CD4-positive, alpha-beta memory T cell (primary cell): ENCODE data around the gene CEP57. TPM values are rescaled to one million over a fixed set of nuclear protein-coding genes. Genes with fewer than 3 reads are reported as not detected.

Source experiments
- CTCF ChIA-PET: fragments of 350-600 bp; sonication (Branson Sonifier 250); formaldehyde crosslinking; loops from one replicate; lab custom pipeline; 2021; ENCODE audit warnings: inconsistent platforms; ENCODE audit not compliant: partially characterized antibody; lab: Charles Lee
- POLR2A ChIA-PET: fragments of 350-600 bp; sonication (Branson Sonifier 250); formaldehyde crosslinking; loops from one replicate; lab custom pipeline; 2021; ENCODE audit not compliant: partially characterized antibody; lab: Charles Lee
- DNase-seq, 5 donors: peaks; one replicate each; pipeline versions ENCODE4 v3.0.0 to v3.0.0-alpha.2; 2020 to 2022; ENCODE audit warnings: mixed read lengths in 1 of 5
- H3K27ac ChIP-seq: one replicate; pipeline ENCODE4 v1.7.0; 2013; ENCODE audit warnings: low read depth, low read length
- H3K27me3 ChIP-seq: 2 replicates; pipeline ENCODE4 v1.7.0; 2013; ENCODE audit warnings: mild to moderate bottlenecking, low read length, moderate library complexity; ENCODE audit not compliant: insufficient read depth
- H3K36me3 ChIP-seq: 2 replicates; pipeline ENCODE4 v1.7.0; 2013; ENCODE audit warnings: mild to moderate bottlenecking, low read length, moderate library complexity; ENCODE audit not compliant: insufficient read depth
- H3K4me1 ChIP-seq: 2 replicates; pipeline ENCODE4 v1.7.0; 2013; ENCODE audit warnings: mild to moderate bottlenecking, low read length, moderate library complexity; ENCODE audit not compliant: insufficient read depth
- H3K4me3 ChIP-seq, 2 donors: one replicate each; pipeline ENCODE4 v1.7.0; 2013; ENCODE audit warnings: low read length in 2 of 2, mild to moderate bottlenecking in 1 of 2
- H3K9me3 ChIP-seq, 2 donors: one replicate each; pipeline ENCODE4 v1.7.0; 2013; ENCODE audit warnings: low read length in 2 of 2, control low read depth in 1 of 2; ENCODE audit not compliant: control insufficient read depth in 1 of 2
- H3K27ac Mint-ChIP-seq, 7 donors: one replicate each; pipeline ENCODE4 v1.8.0; 2020 to 2021; ENCODE audit warnings: mixed read lengths in 7 of 7, mild to moderate bottlenecking in 6 of 7, inconsistent platforms in 3 of 7, moderate library complexity in 3 of 7
- H3K27me3 Mint-ChIP-seq, 2 donors: one replicate each; pipeline ENCODE4 v1.8.0; 2020 to 2021; ENCODE audit warnings: mixed read lengths in 2 of 2
- H3K36me3 Mint-ChIP-seq, 2 donors: one replicate each; pipeline ENCODE4 v1.8.0; 2020 to 2021; ENCODE audit warnings: mixed read lengths in 2 of 2, inconsistent platforms in 1 of 2, mild to moderate bottlenecking in 1 of 2
- H3K4me1 Mint-ChIP-seq, 4 donors: one replicate each; pipeline ENCODE4 v1.8.0; 2020 to 2021; ENCODE audit warnings: mixed read lengths in 4 of 4, mild to moderate bottlenecking in 1 of 4
- H3K4me3 Mint-ChIP-seq, 8 donors: one replicate each; pipeline ENCODE4 v1.8.0; 2020 to 2021; ENCODE audit warnings: mixed read lengths in 8 of 8, mild to moderate bottlenecking in 7 of 8, moderate library complexity in 6 of 8, inconsistent platforms in 3 of 8
- H3K9me3 Mint-ChIP-seq, 8 donors: one replicate each; pipeline ENCODE4 v1.8.0; 2020 to 2021; ENCODE audit warnings: mixed read lengths in 8 of 8, mild to moderate bottlenecking in 5 of 8, inconsistent platforms in 3 of 8, moderate library complexity in 1 of 8
- intact Hi-C: fragments of 100-400 bp; cut with micrococcal nuclease; formaldehyde crosslinking; loops from one replicate; pipeline ENCODE4 v1.15.1; 2023
- polyA plus RNA-seq, 2 donors: library from polyadenylated mRNA; unstranded; fragments of 300-500 nt; fragmentation: Illumina TruSeq; gene quantifications; one replicate each; pipeline ENCODE4 v1.2.3, GENCODE V29; 2021
- total RNA-seq, 2 experiments: library from RNA; stranded (reverse); gene quantifications; one replicate each; pipeline ENCODE4 v1.2.3, GENCODE V29; 2021

Gene CEP57
- total and polyA plus RNA-seq, 4 experiments from 2014 or later: 39.0 to 78.9 (median 70.0) TPM

- peaks cover 24 to 56% of the 10 kb centered on the region in 2 donors for H3K36me3 Mint-ChIP-seq
- CTCF ChIA-PET: interaction anchor here (0.7 to 3.8 kb wide), 13 partner anchors 25 to 722 kb away, joined by 3 to 17 read pairs (median 4); partner anchors contain the start of genes MAML2, SESN3 and SRSF8
Measured at GRCh38 chr11:95788921-95789505, 1.3 kb upstream of the CEP57 start.

GRCh38 chr11:95789506-95790122 is 684 bp upstream of the CEP57 start, which contains the start of gene FAM76B:
FAM76B (minus strand) TSS chr11:95789782; CDS start chr11:95789478, 304 bp downstream.
- Mint-ChIP-seq H3K4me1 (peaks cover 44 to 69% (median 53%) of the 10 kb centered on the region in 4 donors), H3K4me3 (peak within 1 kb of the TSS; percentile 97 to 100 (median 99)), H3K27ac (peak within 1 kb of the TSS; percentile 100), H3K27me3 (no peaks in the 10 kb centered on the region), H3K9me3 (peaks cover 0 to 4% (median 0%) of the 10 kb centered on the region in 8 donors), H3K36me3 (peaks cover 21 to 51% of the 10 kb centered on the region in 2 donors)
- Histone ChIP-seq H3K4me1 (peaks cover 47% of the 10 kb centered on the region), H3K9me3 (no peaks in the 10 kb centered on the region), H3K27me3 (no peaks in the 10 kb centered on the region), H3K36me3 (peaks cover 19% of the 10 kb centered on the region), H3K4me3 (peak within 1 kb of the TSS; percentile 68 to 98), H3K27ac (peak within 1 kb of the TSS; percentile 99)
- DNase-seq: peak; percentile 98 to 99 (median 99)
- CTCF ChIA-PET: interaction anchor here (0.7 to 3.8 kb wide), 13 partner anchors 25 to 722 kb away, joined by 3 to 17 read pairs (median 4); partner anchors contain the start of genes MAML2, SESN3 and SRSF8
- intact Hi-C loops: loop anchor here (1.0 to 10.0 kb wide), 11 partner anchors 223 to 1662 kb away; partner anchors contain the start of genes ANKRD49, CWC15, ENDOD1 and JRKL
- POLR2A ChIA-PET: interaction anchor here (0.7 to 5.8 kb wide), 36 partner anchors 10 to 1661 kb away, joined by 3 to 99 read pairs (median 4); partner anchors contain the start of genes CCDC82, CWC15, ENDOD1 and JRKL

More at GRCh38 chr11:95788921-95789505, 1.3 kb upstream of the CEP57 start:
- Histone ChIP-seq H3K27ac (peak overlapping the region; percentile 99), H3K9me3 (no peaks in the 10 kb centered on the region), H3K27me3 (no peaks in the 10 kb centered on the region), H3K4me3 (peak overlapping the region; percentile 48 to 98), H3K36me3 (peaks cover 23% of the 10 kb centered on the region), H3K4me1 (peaks cover 43% of the 10 kb centered on the region)
- intact Hi-C loops: loop anchor here (1.0 to 10.0 kb wide), 5 partner anchors 638 to 1662 kb away; partner anchors contain the start of genes ANKRD49, CWC15, KDM4D and MRE11
- POLR2A ChIA-PET: interaction anchor here (0.7 to 5.8 kb wide), 31 partner anchors 10 to 815 kb away, joined by 3 to 99 read pairs (median 4); partner anchors contain the start of genes CCDC82, CWC15, ENDOD1 and JRKL
- Mint-ChIP-seq H3K27ac (peak overlapping the region; percentile 92 to 100 (median 100)), H3K4me3 (peak overlapping the region; percentile 85 to 100 (median 98)), H3K9me3 (peaks cover 0 to 4% (median 0%) of the 10 kb centered on the region in 8 donors), H3K27me3 (no peaks in the 10 kb centered on the region), H3K4me1 (peaks cover 41 to 69% (median 51%) of the 10 kb centered on the region in 4 donors)
- peak in 4 of 5 donors; percentile 30 to 65 (median 36) for DNase-seq

- CTCF ChIA-PET: interaction anchor here (0.6 to 3.8 kb wide), 8 partner anchors 45 to 724 kb away, joined by 3 to 12 read pairs (median 4); partner anchors contain the start of genes MAML2, SESN3 and SRSF8
- Mint-ChIP-seq H3K36me3 (peaks cover 8 to 41% of the 10 kb centered on the region in 2 donors), H3K27me3 (no peaks in the 10 kb centered on the region), H3K9me3 (peaks cover 0 to 4% (median 0%) of the 10 kb centered on the region in 8 donors), H3K4me3 (peak overlapping the region; percentile 97 to 100 (median 99)), H3K4me1 (peaks cover 41 to 73% (median 56%) of the 10 kb centered on the region in 4 donors), H3K27ac (peak overlapping the region; percentile 100)
- Histone ChIP-seq H3K27ac (peak overlapping the region; percentile 99), H3K36me3 (peaks cover 5% of the 10 kb centered on the region), H3K9me3 (no peaks in the 10 kb centered on the region), H3K27me3 (no peaks in the 10 kb centered on the region), H3K4me3 (peak overlapping the region; percentile 68 to 98), H3K4me1 (peaks cover 47% of the 10 kb centered on the region)
- POLR2A ChIA-PET: interaction anchor here (0.6 to 5.8 kb wide), 20 partner anchors 12 to 1297 kb away, joined by 3 to 99 read pairs (median 9); partner anchors contain the start of genes CCDC82, CWC15, ENDOD1 and JRKL
- intact Hi-C loops: loop anchor here (1.0 to 2.0 kb wide), 7 partner anchors 222 to 1246 kb away; partner anchors contain the start of genes ENDOD1, JRKL, MAML2 and SESN3
- DNase-seq: peak in 3 of 5 donors; percentile 42 to 59 (median 50)
Measured at GRCh38 chr11:95790933-95791708, 823 bp downstream of the CEP57 start.

- Histone ChIP-seq H3K27ac (peak overlapping the region; percentile 99), H3K36me3 (no peaks in the 10 kb centered on the region), H3K9me3 (no peaks in the 10 kb centered on the region), H3K4me1 (peaks cover 47% of the 10 kb centered on the region), H3K27me3 (no peaks in the 10 kb centered on the region), H3K4me3 (peak overlapping the region; percentile 68 to 98)
- no peak for DNase-seq
- ChIA-PET POLR2A (interaction anchor here (3.3 to 5.8 kb wide), 6 partner anchors 12 to 723 kb away, joined by 10 to 99 read pairs (median 54); partner anchors contain the start of genes CCDC82, ENDOD1, JRKL and SRSF8), CTCF (interaction anchor here (0.8 to 3.8 kb wide), 4 partner anchors 551 to 724 kb away, joined by 3 to 12 read pairs (median 4); partner anchors contain the start of genes MAML2 and SRSF8)
- Mint-ChIP-seq H3K9me3 (peaks cover 0 to 4% (median 0%) of the 10 kb centered on the region in 8 donors), H3K27ac (peak overlapping the region; percentile 2 to 100 (median 100)), H3K27me3 (no peaks in the 10 kb centered on the region), H3K36me3 (peaks cover 7 to 36% of the 10 kb centered on the region in 2 donors), H3K4me3 (peak overlapping the region; percentile 97 to 100 (median 99)), H3K4me1 (peaks cover 43 to 73% (median 56%) of the 10 kb centered on the region in 4 donors)
- intact Hi-C loops: loop anchor here (1.0 to 2.0 kb wide), 4 partner anchors 221 to 1247 kb away; partner anchors contain the start of gene MAML2
Measured at GRCh38 chr11:95791709-95792033, 1.4 kb downstream of the CEP57 start.

- intact Hi-C loops: no loop called here
- H3K27ac ChIP-seq: no peak overlapping the region
- Mint-ChIP-seq H3K4me1 (peaks cover 43 to 73% (median 53%) of the 10 kb centered on the region in 4 donors), H3K9me3 (peaks cover 0 to 4% (median 0%) of the 10 kb centered on the region in 8 donors), H3K27me3 (no peaks in the 10 kb centered on the region), H3K4me3 (peak overlapping the region in 7 of 8 donors; percentile 97 to 100 (median 99)), H3K36me3 (peaks cover 7 to 32% of the 10 kb centered on the region in 2 donors), H3K27ac (peak overlapping the region in 5 of 7 donors; percentile 2 to 100 (median 100))
- peaks cover 47% of the 10 kb centered on the region for H3K4me1 ChIP-seq
- H3K4me3 ChIP-seq: no peak overlapping the region
- DNase-seq: no peak
- no peaks in the 10 kb centered on the region for H3K9me3 ChIP-seq
- ChIA-PET POLR2A (interaction anchor here (3.9 to 5.8 kb wide), 4 partner anchors 11 to 724 kb away, joined by 51 to 99 read pairs (median 63); partner anchors contain the start of genes ENDOD1 and SRSF8), CTCF (interaction anchor here (0.8 to 3.8 kb wide), 5 partner anchors 14 to 725 kb away, joined by 3 to 12 read pairs (median 4); partner anchors contain the start of genes MAML2 and SRSF8)
- H3K36me3 ChIP-seq: no peaks in the 10 kb centered on the region
- no peaks in the 10 kb centered on the region for H3K27me3 ChIP-seq
Measured at GRCh38 chr11:95792200-95792599, 1.9 kb downstream of the CEP57 start.
